Muscle layer of duodenum (tissue), 2 donors: ENCODE measurements around the gene SENP8.
A peak's percentile ranks its signal among the peaks of the same experiment; 100 is the strongest.

Experiments
- H3K27ac ChIP-seq: one replicate; pipeline ENCODE4 v1.7.0; 2013; ENCODE audit warnings: mild to moderate bottlenecking, low read length
- H3K27me3 ChIP-seq: one replicate; pipeline ENCODE4 v1.7.0; 2013; ENCODE audit warnings: low read depth, mild to moderate bottlenecking, control low read depth, low read length
- H3K36me3 ChIP-seq, 2 donors: one replicate each; pipeline ENCODE4 v1.7.0; 2013; ENCODE audit warnings: low read length in 2 of 2, control low read depth in 1 of 2, mild to moderate bottlenecking in 1 of 2; ENCODE audit not compliant: insufficient read depth in 2 of 2, control insufficient read depth in 1 of 2
- H3K4me1 ChIP-seq, 2 donors: one replicate each; pipeline ENCODE4 v1.7.0; 2013; ENCODE audit warnings: low read length in 2 of 2, mild to moderate bottlenecking in 2 of 2, control low read depth in 1 of 2, moderate library complexity in 1 of 2; ENCODE audit not compliant: insufficient read depth in 2 of 2, control insufficient read depth in 1 of 2
- H3K4me3 ChIP-seq, 2 donors: one replicate each; pipeline ENCODE4 v1.7.0; 2013; ENCODE audit warnings: low read length in 2 of 2, low read depth in 1 of 2, mild to moderate bottlenecking in 1 of 2
- H3K9me3 ChIP-seq, 2 donors: one replicate each; pipeline ENCODE4 v1.7.0; 2013; ENCODE audit warnings: low read length in 2 of 2, control low read depth in 1 of 2, mild to moderate bottlenecking in 1 of 2; ENCODE audit not compliant: control insufficient read depth in 1 of 2
- donor health status: healthy.

Gene SENP8

GRCh38 chr15:72180761-72181324 is 62.6 kb downstream of the SENP8 start:
- Histone ChIP-seq H3K27ac (no peak overlapping the region), H3K9me3 (no peaks in the 10 kb centered on the region)

GRCh38 chr15:72182244-72182643 is 64.0 kb downstream of the SENP8 start:
- Histone ChIP-seq H3K9me3 (no peaks in the 10 kb centered on the region), H3K27ac (no peak overlapping the region), H3K36me3 (no peaks in the 10 kb centered on the region), H3K27me3 (peaks cover 7% of the 10 kb centered on the region), H3K4me3 (no peak overlapping the region), H3K4me1 (peaks cover 0 to 16% of the 10 kb centered on the region in 2 donors)

More at GRCh38 chr15:72180761-72181324, 62.6 kb downstream of the SENP8 start:
- peaks cover 7% of the 10 kb centered on the region for H3K27me3 ChIP-seq
- H3K36me3 ChIP-seq, result no peaks in the 10 kb centered on the region
- H3K4me1 ChIP-seq, result peaks cover 0 to 16% of the 10 kb centered on the region in 2 donors
- no peak overlapping the region for H3K4me3 ChIP-seq

GRCh38 chr15:72182673-72183072 is 64.5 kb downstream of the SENP8 start:
- peaks cover 0 to 16% of the 10 kb centered on the region in 2 donors for H3K4me1 ChIP-seq
- H3K27me3 ChIP-seq, result peaks cover 7% of the 10 kb centered on the region
- no peaks in the 10 kb centered on the region for H3K9me3 ChIP-seq
- H3K4me3 ChIP-seq, result no peak overlapping the region
- no peaks in the 10 kb centered on the region for H3K36me3 ChIP-seq
- no peak overlapping the region for H3K27ac ChIP-seq

- Histone ChIP-seq H3K27me3 (peaks cover 7% of the 10 kb centered on the region), H3K4me1 (peaks cover 0 to 16% of the 10 kb centered on the region in 2 donors), H3K9me3 (no peaks in the 10 kb centered on the region), H3K27ac (no peak overlapping the region), H3K36me3 (no peaks in the 10 kb centered on the region), H3K4me3 (peak overlapping the region in 1 of 2 donors; percentile 54)
These were observed 65.6 kb downstream of the SENP8 start for GRCh38 chr15:72183781-72184164.

- peak overlapping the region in 1 of 2 donors; percentile 54 for H3K4me3 ChIP-seq
- no peak overlapping the region for H3K27ac ChIP-seq
- peaks cover 0 to 14% of the 10 kb centered on the region in 2 donors for H3K4me1 ChIP-seq
- no peaks in the 10 kb centered on the region for H3K36me3 ChIP-seq
- peaks cover 7% of the 10 kb centered on the region for H3K27me3 ChIP-seq
- no peaks in the 10 kb centered on the region for H3K9me3 ChIP-seq
These were observed 66.1 kb downstream of the SENP8 start for GRCh38 chr15:72184165-72184811.

- no peak overlapping the region for H3K27ac ChIP-seq
- H3K4me1 ChIP-seq, result peaks cover 0 to 2% of the 10 kb centered on the region in 2 donors
- no peaks in the 10 kb centered on the region for H3K36me3 ChIP-seq
- H3K27me3 ChIP-seq, result peaks cover 6% of the 10 kb centered on the region
- H3K9me3 ChIP-seq, result no peaks in the 10 kb centered on the region
- H3K4me3 ChIP-seq, result no peak overlapping the region
These were observed 71.2 kb downstream of the SENP8 start for GRCh38 chr15:72189250-72189902.

GRCh38 chr15:72192416-72192815 is 74.2 kb downstream of the SENP8 start:
- Histone ChIP-seq H3K9me3 (no peaks in the 10 kb centered on the region), H3K36me3 (no peaks in the 10 kb centered on the region), H3K27me3 (no peaks in the 10 kb centered on the region), H3K4me3 (no peak overlapping the region), H3K4me1 (peaks cover 0 to 6% of the 10 kb centered on the region in 2 donors), H3K27ac (no peak overlapping the region)
